ENCODE measurements around the gene RAPH1. TPM values are rescaled to one million over a fixed set of nuclear protein-coding genes. Genes with fewer than 3 reads are reported as not detected.

RAPH1 gene
- total and polyA plus RNA-seq, 9 of the 15 experiments (the other 6 are each of a cell fraction or from before 2014, with no cell fraction given), result 0.07 to 0.71 (median 0.27) TPM

DNA sequence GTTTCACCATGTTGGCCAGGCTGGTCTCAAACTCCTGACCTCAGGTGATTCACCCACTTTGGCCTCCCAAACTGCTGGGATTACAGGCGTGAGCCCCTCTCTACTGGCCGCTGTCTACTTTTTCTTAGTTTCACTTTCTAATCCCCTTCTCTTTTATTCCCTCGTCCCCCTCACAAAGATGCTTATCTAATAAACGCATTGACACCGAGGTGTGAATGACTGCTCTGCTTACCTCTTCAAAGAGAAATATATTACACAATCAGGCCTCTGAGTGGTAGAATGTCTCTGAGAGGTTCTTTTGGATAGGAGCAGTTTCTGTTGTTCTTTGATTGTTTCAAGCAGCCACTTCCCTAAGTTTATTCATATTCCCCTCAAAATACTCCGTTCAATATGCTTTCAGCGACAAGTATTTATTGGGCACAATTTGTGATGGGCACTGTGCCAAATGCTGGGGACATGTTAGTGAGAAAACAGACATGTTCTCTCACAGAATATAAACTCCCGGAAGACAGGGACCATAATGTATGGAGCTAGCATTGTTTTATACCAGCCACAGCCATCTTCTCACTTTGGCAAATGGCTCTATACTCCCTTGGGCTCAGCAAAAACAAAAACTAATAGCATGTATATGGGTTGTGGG lies 34.7 kb upstream of the RAPH1 start:
- Histone ChIP-seq H3K9me3 (replicated peaks; ENCODE audit: control insufficient read depth, insufficient read depth, low read depth, low read length) (no peaks in the 10 kb centered on the region), H3K36me3 (ENCODE audit: control insufficient read depth, insufficient read depth, low read length) (no peaks in the 10 kb centered on the region), H3K9ac (ENCODE audit: insufficient read depth in 1 of 2, low read depth in 2 of 2, low read length in 2 of 2) (no peak overlapping the region), H2AFZ (ENCODE audit: low read depth, low read length) (no peak overlapping the region), H3K9me1 (ENCODE audit: control insufficient read depth, insufficient read depth, low read length) (no peaks in the 10 kb centered on the region), H3K27me3 (ENCODE audit: control insufficient read depth in 2 of 2, insufficient read depth in 2 of 2, low read length in 2 of 2) (no peaks in the 10 kb centered on the region; a peak in 1 of 5 replicates), H3K79me2 (ENCODE audit: control insufficient read depth, insufficient read depth, low read length) (no peaks in the 10 kb centered on the region), H4K20me1 (replicated peaks; ENCODE audit: control insufficient read depth, insufficient read depth, low read length) (no peaks in the 10 kb centered on the region), H3K4me2 (ENCODE audit: insufficient read depth, low read length) (no peak overlapping the region), H3K27ac (ENCODE audit: extremely low read depth, low read depth, low read length) (no peak overlapping the region), H3K4me3 (no peak overlapping the region), H3K4me1 (replicated peaks in 1 of 2; ENCODE audit: control insufficient read depth in 2 of 2, insufficient read depth in 2 of 2, low read length in 2 of 2) (no peaks in the 10 kb centered on the region)
- in situ Hi-C loops (cut with MboI), result no loop called here
- BruUV-seq (replicated peaks), result no TSS peak
- CTCF ChIA-PET (ENCODE audit: low intra/inter-chr PET ratio), result no interaction called here
- WGBS (ENCODE audit: insufficient coverage, low coverage, missing lambda C conversion rate), result 0% methylated on average over 8 of the region's 8 CpGs
- POLR2A ChIA-PET, result no interaction called here
- DNase-seq (ENCODE audit: extremely low read depth in 1 of 4, low spot score in 3 of 4), result no peak
- ATAC-seq, result no peak
- FAIRE-seq, result no peak
- intact Hi-C loops (cut with micrococcal nuclease), result no loop called here
- TF ChIP-seq MAFK (IDR thresholded peaks at IDR 0.05; ENCODE audit: low read length) (no peak), JUN (IDR thresholded peaks at IDR 0.05; ENCODE audit: borderline replicate concordance, low read depth, low read length) (no peak), JUN (CRISPR knock-in tag; IDR thresholded peaks at IDR 0.05; ENCODE audit: borderline replicate concordance) (no peak), TFE3 (CRISPR knock-in tag; IDR thresholded peaks at IDR 0.05) (no peak), MCM7 (IDR thresholded peaks at IDR 0.05) (no peak), SAFB2 (IDR thresholded peaks at IDR 0.05; ENCODE audit: borderline replicate concordance, low read depth, low read length, severe bottlenecking) (no peak), DACH1 (IDR thresholded peaks at IDR 0.05; ENCODE audit: partially characterized antibody) (no peak), L3MBTL2 (IDR thresholded peaks at IDR 0.05) (no peak), C11orf30 (IDR thresholded peaks at IDR 0.05; ENCODE audit: low read depth) (no peak), NKRF (IDR thresholded peaks at IDR 0.05; ENCODE audit: borderline replicate concordance) (no peak), ZNF668 (CRISPR knock-in tag; IDR thresholded peaks at IDR 0.05) (no peak), NFIC (IDR thresholded peaks at IDR 0.05) (peak; percentile 59)
- TF ChIP-seq, protein P1, sequence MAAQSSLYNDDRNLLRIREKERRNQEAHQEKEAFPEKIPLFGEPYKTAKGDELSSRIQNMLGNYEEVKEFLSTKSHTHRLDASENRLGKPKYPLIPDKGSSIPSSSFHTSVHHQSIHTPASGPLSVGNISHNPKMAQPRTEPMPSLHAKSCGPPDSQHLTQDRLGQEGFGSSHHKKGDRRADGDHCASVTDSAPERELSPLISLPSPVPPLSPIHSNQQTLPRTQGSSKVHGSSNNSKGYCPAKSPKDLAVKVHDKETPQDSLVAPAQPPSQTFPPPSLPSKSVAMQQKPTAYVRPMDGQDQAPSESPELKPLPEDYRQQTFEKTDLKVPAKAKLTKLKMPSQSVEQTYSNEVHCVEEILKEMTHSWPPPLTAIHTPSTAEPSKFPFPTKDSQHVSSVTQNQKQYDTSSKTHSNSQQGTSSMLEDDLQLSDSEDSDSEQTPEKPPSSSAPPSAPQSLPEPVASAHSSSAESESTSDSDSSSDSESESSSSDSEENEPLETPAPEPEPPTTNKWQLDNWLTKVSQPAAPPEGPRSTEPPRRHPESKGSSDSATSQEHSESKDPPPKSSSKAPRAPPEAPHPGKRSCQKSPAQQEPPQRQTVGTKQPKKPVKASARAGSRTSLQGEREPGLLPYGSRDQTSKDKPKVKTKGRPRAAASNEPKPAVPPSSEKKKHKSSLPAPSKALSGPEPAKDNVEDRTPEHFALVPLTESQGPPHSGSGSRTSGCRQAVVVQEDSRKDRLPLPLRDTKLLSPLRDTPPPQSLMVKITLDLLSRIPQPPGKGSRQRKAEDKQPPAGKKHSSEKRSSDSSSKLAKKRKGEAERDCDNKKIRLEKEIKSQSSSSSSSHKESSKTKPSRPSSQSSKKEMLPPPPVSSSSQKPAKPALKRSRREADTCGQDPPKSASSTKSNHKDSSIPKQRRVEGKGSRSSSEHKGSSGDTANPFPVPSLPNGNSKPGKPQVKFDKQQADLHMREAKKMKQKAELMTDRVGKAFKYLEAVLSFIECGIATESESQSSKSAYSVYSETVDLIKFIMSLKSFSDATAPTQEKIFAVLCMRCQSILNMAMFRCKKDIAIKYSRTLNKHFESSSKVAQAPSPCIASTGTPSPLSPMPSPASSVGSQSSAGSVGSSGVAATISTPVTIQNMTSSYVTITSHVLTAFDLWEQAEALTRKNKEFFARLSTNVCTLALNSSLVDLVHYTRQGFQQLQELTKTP (IDR thresholded peaks at IDR 0.05; ENCODE audit: low read depth in 1 of 2, partially characterized antibody in 2 of 2), result no peak
- TF ChIP-seq, protein P2, sequence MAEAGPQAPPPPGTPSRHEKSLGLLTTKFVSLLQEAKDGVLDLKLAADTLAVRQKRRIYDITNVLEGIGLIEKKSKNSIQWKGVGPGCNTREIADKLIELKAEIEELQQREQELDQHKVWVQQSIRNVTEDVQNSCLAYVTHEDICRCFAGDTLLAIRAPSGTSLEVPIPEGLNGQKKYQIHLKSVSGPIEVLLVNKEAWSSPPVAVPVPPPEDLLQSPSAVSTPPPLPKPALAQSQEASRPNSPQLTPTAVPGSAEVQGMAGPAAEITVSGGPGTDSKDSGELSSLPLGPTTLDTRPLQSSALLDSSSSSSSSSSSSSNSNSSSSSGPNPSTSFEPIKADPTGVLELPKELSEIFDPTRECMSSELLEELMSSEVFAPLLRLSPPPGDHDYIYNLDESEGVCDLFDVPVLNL (CRISPR knock-in tag; IDR thresholded peaks at IDR 0.05; ENCODE audit: low read depth), result no peak

Measured in K562 (cell line).